Mesothelial cell of epicardium (in vitro differentiated cells): Measurements from ENCODE around the gene SPC24. TPM values are rescaled to one million over a fixed set of nuclear protein-coding genes. Genes with fewer than 3 reads are reported as not detected.

Experiments used
- DNase-seq, 2 experiments: peaks; one replicate each; pipeline ENCODE4 v3.0.0; 2021; ENCODE audit warnings: low spot score in 2 of 2; ENCODE audit not compliant: unreplicated experiment in 2 of 2
- H3K27ac Mint-ChIP-seq: 2 replicates; pipeline ENCODE4 v1.8.0; 2021; ENCODE audit warnings: mixed read lengths
- H3K27me3 Mint-ChIP-seq: 2 replicates; pipeline ENCODE4 v1.8.0; 2021; ENCODE audit warnings: low read depth, mixed read lengths
- H3K36me3 Mint-ChIP-seq: 2 replicates; pipeline ENCODE4 v1.8.0; 2021; ENCODE audit warnings: mixed read lengths
- H3K4me1 Mint-ChIP-seq: 2 replicates; pipeline ENCODE4 v1.8.0; 2021; ENCODE audit warnings: mixed read lengths
- H3K4me3 Mint-ChIP-seq: 2 replicates; pipeline ENCODE4 v1.8.0; 2021; ENCODE audit warnings: mild to moderate bottlenecking, moderate library complexity, mixed read lengths
- H3K9me3 Mint-ChIP-seq: 2 replicates; pipeline ENCODE4 v1.8.0; 2021; ENCODE audit warnings: mixed read lengths
- CTCF ChIP-seq: fragments of 200-600 bp; sonication (generic); IDR thresholded peaks from one replicate; pipeline ENCODE4 v1.5.0; 2021; ENCODE audit warnings: antibody characterized with exemption; ENCODE audit not compliant: unreplicated experiment
- total RNA-seq: library from RNA; stranded (reverse); gene quantifications from 3 replicates; pipeline ENCODE4 v1.2.1, GENCODE V29; 2021

The SPC24 gene
- total RNA-seq, 1 donor from 2014 or later: 22.0 TPM

GRCh38 chr19:11198175-11198534 lies 42.6 kb upstream of the SPC24 start:
- Mint-ChIP-seq H3K27ac (peak overlapping the region; percentile 66), H3K9me3 (no peaks in the 10 kb centered on the region), H3K27me3 (no peaks in the 10 kb centered on the region), H3K4me3 (peak overlapping the region; percentile 68), H3K36me3 (peaks cover 2% of the 10 kb centered on the region), H3K4me1 (peaks cover 9% of the 10 kb centered on the region)
- no peak for TF ChIP-seq CTCF
- DNase-seq: no peak

- H3K27me3 Mint-ChIP-seq: no peaks in the 10 kb centered on the region
- peaks cover 2% of the 10 kb centered on the region for H3K36me3 Mint-ChIP-seq
- no peak for TF ChIP-seq CTCF
- H3K27ac Mint-ChIP-seq: peak within 1 kb of the TSS; percentile 66
- H3K9me3 Mint-ChIP-seq: no peaks in the 10 kb centered on the region
- peak; percentile 76 to 90 for DNase-seq
- H3K4me3 Mint-ChIP-seq: peak within 1 kb of the TSS; percentile 76
- H3K4me1 Mint-ChIP-seq: peaks cover 7% of the 10 kb centered on the region
Observed at GRCh38 chr19:11197291-11198174, 42.0 kb upstream of the SPC24 start, which contains the start of gene KANK2. TSS of gene KANK2 (minus strand) at chr19:11197545. CDS start at chr19:11194511, 3,034 bp downstream.

- no peaks in the 10 kb centered on the region for H3K9me3 Mint-ChIP-seq
- H3K27ac Mint-ChIP-seq: peak overlapping the region; percentile 25
- H3K36me3 Mint-ChIP-seq: peaks cover 7% of the 10 kb centered on the region
- peak in 1 of 2 experiments; percentile 53 for DNase-seq
- peaks cover 7% of the 10 kb centered on the region for H3K4me1 Mint-ChIP-seq
- H3K4me3 Mint-ChIP-seq: peak overlapping the region; percentile 76
- TF ChIP-seq CTCF: no peak
- no peaks in the 10 kb centered on the region for H3K27me3 Mint-ChIP-seq
Observed at GRCh38 chr19:11196406-11197287, 41.1 kb upstream of the SPC24 start.

GRCh38 chr19:11195681-11196080 lies 40.1 kb upstream of the SPC24 start:
- peak overlapping the region; percentile 76 for H3K4me3 Mint-ChIP-seq
- peak overlapping the region; percentile 28 for H3K27ac Mint-ChIP-seq
- no peak for DNase-seq
- H3K9me3 Mint-ChIP-seq: no peaks in the 10 kb centered on the region
- peaks cover 9% of the 10 kb centered on the region for H3K36me3 Mint-ChIP-seq
- peaks cover 7% of the 10 kb centered on the region for H3K4me1 Mint-ChIP-seq
- H3K27me3 Mint-ChIP-seq: no peaks in the 10 kb centered on the region
- TF ChIP-seq CTCF: no peak

- peaks cover 14% of the 10 kb centered on the region for H3K36me3 Mint-ChIP-seq
- H3K4me1 Mint-ChIP-seq: peaks cover 7% of the 10 kb centered on the region
- H3K4me3 Mint-ChIP-seq: peak overlapping the region; percentile 76
- TF ChIP-seq CTCF: no peak
- no peaks in the 10 kb centered on the region for H3K27me3 Mint-ChIP-seq
- no peaks in the 10 kb centered on the region for H3K9me3 Mint-ChIP-seq
- H3K27ac Mint-ChIP-seq: peak overlapping the region; percentile 71
- no peak for DNase-seq
Observed at GRCh38 chr19:11194656-11195558, 39.3 kb upstream of the SPC24 start.
